IMR-90 (cell line): ENCODE data around the gene PRKAR1A. TPM values are rescaled to one million over a fixed set of nuclear protein-coding genes. Genes with fewer than 3 reads are reported as not detected.

ENCODE experiments used
- ATAC-seq: fragments of 200-7000 bp; cut with Tn5 transposase; 2 replicates; pipeline ENCODE4 v1.9.1; 2020; ENCODE audit warnings: low read depth, mild to moderate bottlenecking, moderate library complexity
- BruUV-seq: library from RNA; stranded (reverse); fragments of 400-500 nt; replicated peaks from 2 replicates; lab custom pipeline; 2021; lab: Mats Ljungman, UMichigan
- CTCF ChIA-PET: fragments of 300-600 bp; formaldehyde crosslinking; extraction: SDS; loops from one replicate; lab custom pipeline; 2021; ENCODE audit warnings: antibody characterized with exemption; lab: Yijun Ruan, JAX
- POLR2A ChIA-PET: fragments of 300-600 bp; sonication (Branson Sonifier 250); formaldehyde crosslinking; loops from one replicate; lab custom pipeline; 2022; ENCODE audit warnings: antibody characterized with exemption; ENCODE audit not compliant: unreplicated experiment; lab: Charles Lee
- DNase-seq: peaks from one replicate; pipeline ENCODE4 v3.0.0; 2013
- H2AFZ ChIP-seq: replicated peaks from 2 replicates; pipeline ENCODE3; 2013; ENCODE audit warnings: low read length, mild to moderate bottlenecking; ENCODE audit not compliant: poor library complexity
- H2AK5ac ChIP-seq: 2 replicates; pipeline ENCODE4 v1.6.1; 2013; ENCODE audit warnings: low read depth, low read length, inconsistent platforms
- H2AK9ac ChIP-seq: replicated peaks from 2 replicates; pipeline ENCODE3; 2013; ENCODE audit warnings: mild to moderate bottlenecking, low read depth, low read length, moderate library complexity; ENCODE audit not compliant: poor library complexity
- H2BK120ac ChIP-seq: 2 replicates; pipeline ENCODE4 v1.6.1; 2013; ENCODE audit warnings: low read depth, low read length, inconsistent platforms
- H2BK15ac ChIP-seq: 3 replicates; pipeline ENCODE4 v1.6.1; 2013; ENCODE audit warnings: low read depth, low read length, inconsistent platforms
- H2BK20ac ChIP-seq: 2 replicates; pipeline ENCODE4 v1.6.1; 2013; ENCODE audit warnings: low read depth, mild to moderate bottlenecking, inconsistent platforms, low read length, moderate library complexity
- H2BK5ac ChIP-seq: 2 replicates; pipeline ENCODE4 v1.6.1; 2013; ENCODE audit warnings: mild to moderate bottlenecking, low read depth, low read length, inconsistent platforms; ENCODE audit not compliant: poor library complexity, severe bottlenecking
- H3K14ac ChIP-seq: replicated peaks from 2 replicates; pipeline ENCODE4 v1.6.1; 2013; ENCODE audit warnings: low read depth, low read length, inconsistent platforms
- H3K18ac ChIP-seq: 2 replicates; pipeline ENCODE4 v1.6.1; 2013; ENCODE audit warnings: low read depth, low read length, control low read depth
- H3K23ac ChIP-seq: 2 replicates; pipeline ENCODE4 v1.6.1; 2013; ENCODE audit warnings: low read depth, low read length, inconsistent platforms
- H3K27ac ChIP-seq: 2 replicates; pipeline ENCODE4 v1.5.1; 2013; ENCODE audit warnings: mild to moderate bottlenecking, control low read depth, low read length; ENCODE audit not compliant: insufficient read depth
- H3K27me3 ChIP-seq: 2 replicates; pipeline ENCODE4 v1.6.1; 2013; ENCODE audit warnings: low read length; ENCODE audit not compliant: control insufficient read depth, insufficient read depth
- H3K36me3 ChIP-seq: 2 replicates; pipeline ENCODE4 v1.6.1; 2013; ENCODE audit warnings: low read length, mixed read lengths; ENCODE audit not compliant: control insufficient read depth, insufficient read depth
- H3K4ac ChIP-seq: 2 replicates; pipeline ENCODE4 v1.6.1; 2013; ENCODE audit warnings: low read depth, low read length, inconsistent platforms
- H3K4me1 ChIP-seq: 2 replicates; pipeline ENCODE4 v1.6.1; 2013; ENCODE audit warnings: low read length, mixed read lengths; ENCODE audit not compliant: control insufficient read depth, insufficient read depth
- H3K4me2 ChIP-seq: 2 replicates; pipeline ENCODE4 v1.6.1; 2013; ENCODE audit warnings: low read depth, mild to moderate bottlenecking, control low read depth, low read length, moderate library complexity
- H3K4me3 ChIP-seq: 2 replicates; pipeline ENCODE4 v1.5.1; 2013; ENCODE audit warnings: low read depth, mild to moderate bottlenecking, control low read depth, low read length, moderate library complexity; ENCODE audit not compliant: insufficient read depth
- H3K56ac ChIP-seq: 2 replicates; pipeline ENCODE4 v1.6.1; 2013; ENCODE audit warnings: low read length, inconsistent platforms; ENCODE audit not compliant: insufficient read depth; ENCODE audit errors: extremely low read depth
- H3K79me1 ChIP-seq, 2 experiments: 2 replicates each; pipeline ENCODE4 v1.6.1; 2013; ENCODE audit warnings: low read length in 2 of 2, inconsistent platforms in 1 of 2, low read depth in 1 of 2
- H3K9ac ChIP-seq: 2 replicates; pipeline ENCODE4 v1.6.1; 2013; ENCODE audit warnings: low read depth, low read length, control low read depth
- H3K9me1 ChIP-seq: 2 replicates; pipeline ENCODE4 v1.6.1; 2013; ENCODE audit warnings: low read length, inconsistent platforms; ENCODE audit not compliant: insufficient read depth
- H3K9me3 ChIP-seq: 2 replicates; pipeline ENCODE4 v1.6.1; 2013; ENCODE audit warnings: low read length; ENCODE audit not compliant: control insufficient read depth, insufficient read depth
- H4K20me1 ChIP-seq: 2 replicates; pipeline ENCODE4 v1.6.1; 2013; ENCODE audit warnings: low read length, inconsistent platforms; ENCODE audit not compliant: insufficient read depth
- H4K5ac ChIP-seq: 2 replicates; pipeline ENCODE4 v1.6.1; 2013; ENCODE audit warnings: mild to moderate bottlenecking, low read depth, low read length, control low read depth
- H4K8ac ChIP-seq, 2 experiments: 2 replicates each; pipeline ENCODE4 v1.6.1; 2013; ENCODE audit warnings: low read depth in 2 of 2, low read length in 2 of 2, control low read depth in 1 of 2, inconsistent platforms in 1 of 2
- H4K91ac ChIP-seq: 2 replicates; pipeline ENCODE4 v1.6.1; 2013; ENCODE audit warnings: low read depth, low read length, inconsistent platforms; ENCODE audit not compliant: insufficient read depth
- CHD1 ChIP-seq: IDR thresholded peaks from 2 replicates; pipeline ENCODE4 v1.6.1; 2012; ENCODE audit warnings: low read depth, low read length, improper control_type of control experiment
- MAFK ChIP-seq: IDR thresholded peaks from 2 replicates; pipeline ENCODE4 v1.6.1; 2012; ENCODE audit warnings: low read depth, low read length, improper control_type of control experiment
- MAZ ChIP-seq: IDR thresholded peaks from 2 replicates; pipeline ENCODE4 v1.6.1; 2012; ENCODE audit warnings: low read depth, mild to moderate bottlenecking, low read length, improper control_type of control experiment, moderate library complexity, borderline replicate concordance
- NFE2L2 ChIP-seq: fragments of 150-350 bp; IDR thresholded peaks from 2 replicates; pipeline ENCODE4 v1.6.1; 2016; ENCODE audit warnings: low read depth, mild to moderate bottlenecking, low read length
- POLR2A ChIP-seq: IDR thresholded peaks from 2 replicates; pipeline ENCODE4 v1.6.1; 2012; ENCODE audit warnings: mild to moderate bottlenecking, low read depth, low read length
- RAD21 ChIP-seq: IDR thresholded peaks from 2 replicates; pipeline ENCODE4 v1.6.1; 2012; ENCODE audit warnings: low read length, improper control_type of control experiment
- SMC3 ChIP-seq: fragments of 150-350 bp; IDR thresholded peaks from 2 replicates; pipeline ENCODE4 v1.6.1; 2016; ENCODE audit warnings: low read depth, mild to moderate bottlenecking, antibody characterized with exemption, low read length, moderate library complexity
- USF2 ChIP-seq: fragments of 150-350 bp; IDR thresholded peaks from 2 replicates; pipeline ENCODE4 v1.6.1; 2017; ENCODE audit warnings: mild to moderate bottlenecking, antibody characterized with exemption, low read length, low read depth
- WGBS, 2 experiments: methylation state at CpG; one replicate each; pipeline versions ENCODE4 v1.1.5 to v1.1.7; 2013; ENCODE audit warnings: missing lambda C conversion rate in 2 of 2; ENCODE audit not compliant: insufficient read length in 1 of 2; ENCODE audit errors: extremely low coverage in 2 of 2; 5-methylcytosine and 5-hydroxymethylcytosine counted together
- dilution Hi-C: fragments of 300-500 bp; cut with HindIII; formaldehyde crosslinking; loops from one replicate; pipeline ENCODE4 v1.14.3; 2018; ENCODE audit warnings: low sequenced_read_pairs; ENCODE audit not compliant: unreplicated experiment
- in situ Hi-C: fragments of 300-500 bp; cut with MboI; formaldehyde crosslinking; loops from 3 replicates; pipeline ENCODE4 v1.14.3; 2019; ENCODE audit warnings: low sequenced_read_pairs, inconsistent platforms, mixed read lengths
- intact Hi-C: fragments of 100-400 bp; cut with micrococcal nuclease; formaldehyde crosslinking; loops from 2 replicates; pipeline ENCODE4 v1.10.0; 2022
- polyA plus RNA-seq, 3 experiments: library from polyadenylated mRNA; depleted of rRNA; stranded (reverse); fragments of >200 nt; gene quantifications; 2 replicates each; pipeline ENCODE4 v1.2.3, GENCODE V29; 2012; ENCODE audit warnings: low replicate concordance in 1 of 3
- total RNA-seq: library from RNA; depleted of rRNA; stranded (reverse); fragments of >200 nt; gene quantifications from 2 replicates; pipeline ENCODE4 v1.2.3, GENCODE V29; 2012
- TF ChIP-seq, protein P1 (sequence below): fragments of 150-350 bp; IDR thresholded peaks from 2 replicates; pipeline ENCODE4 v1.6.1; 2016; ENCODE audit warnings: low read depth, mild to moderate bottlenecking, low read length, moderate library complexity, borderline replicate concordance

Gene PRKAR1A
- total and polyA plus RNA-seq, 2 of the 4 experiments (the other 2 are of a cell fraction), result 145 to 256 TPM

DNA sequence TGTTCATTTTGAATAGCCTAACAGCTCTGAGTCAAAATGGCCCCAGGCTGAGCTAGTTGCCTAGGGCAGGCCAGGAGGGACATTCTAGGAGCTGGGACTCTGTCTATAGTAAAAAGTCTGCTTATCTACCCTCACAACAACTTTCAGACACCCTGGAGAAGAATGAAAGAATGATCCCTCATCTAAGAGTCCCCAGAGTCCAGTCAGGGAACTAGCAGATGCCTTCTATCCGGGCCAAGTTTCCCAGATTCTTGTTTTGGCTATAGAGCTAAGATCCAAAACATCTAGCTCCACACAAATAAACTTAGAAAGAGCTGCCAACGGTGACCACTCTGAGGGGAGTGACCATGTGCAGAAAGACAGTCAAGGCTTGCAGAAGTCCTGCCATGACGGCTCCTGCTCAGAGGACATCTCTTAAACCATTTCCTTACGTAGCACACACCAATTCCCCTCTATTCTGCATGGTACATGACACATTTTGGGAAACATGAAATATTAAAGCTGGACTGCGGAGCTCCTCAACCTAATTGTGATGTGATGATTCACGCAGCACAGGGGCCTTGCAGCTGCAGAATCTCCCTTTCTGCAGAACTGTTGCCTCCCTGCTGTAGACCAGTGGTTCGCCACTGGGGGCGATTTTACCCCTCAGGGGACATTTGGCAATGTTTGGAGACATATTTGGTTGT lies 64.7 kb downstream of the PRKAR1A start:
- H2BK15ac ChIP-seq, result no peak overlapping the region
- no peaks in the 10 kb centered on the region for H3K79me1 ChIP-seq
- peak overlapping the region; percentile 23; the same call in 1 of the 2 replicates for H3K4me2 ChIP-seq
- H2AK9ac ChIP-seq, result no peak overlapping the region
- in situ Hi-C loops (no loop called here), dilution Hi-C loops (no loop called here), intact Hi-C loops (no loop called here)
- no peaks in the 10 kb centered on the region for H3K4me1 ChIP-seq
- no peak overlapping the region for H3K27ac ChIP-seq
- DNase-seq (peak; percentile 25), ATAC-seq (peak; percentile 84)
- CTCF ChIA-PET, result interaction anchor here (0.5 kb wide), 1 partner anchor 954 kb away, joined by 4 read pairs; no protein-coding TSS in a partner anchor
- no peak overlapping the region for H2BK20ac ChIP-seq
- no CpG with 5 or more reads among the region's 8 CpGs for WGBS, 2 experiments
- H4K8ac ChIP-seq, result no peak overlapping the region
- no peak overlapping the region for H4K91ac ChIP-seq
- no peak overlapping the region for H3K9ac ChIP-seq
- no peak overlapping the region for H2AK5ac ChIP-seq
- POLR2A ChIA-PET, result no interaction called here
- no peak overlapping the region for H2BK120ac ChIP-seq
- no TSS peak for BruUV-seq
- H4K5ac ChIP-seq, result no peak overlapping the region
- no peaks in the 10 kb centered on the region for H3K36me3 ChIP-seq
- no peak overlapping the region for H3K56ac ChIP-seq
- H3K4me3 ChIP-seq, result no peak overlapping the region
- peaks cover 2% of the 10 kb centered on the region; the same call in 1 of the 2 replicates for H3K27me3 ChIP-seq
- H2BK5ac ChIP-seq, result no peak overlapping the region
- no peak overlapping the region for H3K4ac ChIP-seq
- H3K18ac ChIP-seq, result no peak overlapping the region
- H2AFZ ChIP-seq, result no peak overlapping the region
- no peak overlapping the region for H3K23ac ChIP-seq
- no peak overlapping the region for H3K14ac ChIP-seq
- no peaks in the 10 kb centered on the region for H3K9me1 ChIP-seq
- H3K9me3 ChIP-seq, result no peaks in the 10 kb centered on the region
- H4K20me1 ChIP-seq, result no peaks in the 10 kb centered on the region
- TF ChIP-seq SMC3, result no peak
- no peak for TF ChIP-seq POLR2A
- TF ChIP-seq USF2, result no peak
- TF ChIP-seq RAD21, result no peak
- TF ChIP-seq NFE2L2, result no peak
- no peak for TF ChIP-seq MAZ
- TF ChIP-seq CHD1, result no peak
- no peak for TF ChIP-seq MAFK
- TF ChIP-seq, protein P1, sequence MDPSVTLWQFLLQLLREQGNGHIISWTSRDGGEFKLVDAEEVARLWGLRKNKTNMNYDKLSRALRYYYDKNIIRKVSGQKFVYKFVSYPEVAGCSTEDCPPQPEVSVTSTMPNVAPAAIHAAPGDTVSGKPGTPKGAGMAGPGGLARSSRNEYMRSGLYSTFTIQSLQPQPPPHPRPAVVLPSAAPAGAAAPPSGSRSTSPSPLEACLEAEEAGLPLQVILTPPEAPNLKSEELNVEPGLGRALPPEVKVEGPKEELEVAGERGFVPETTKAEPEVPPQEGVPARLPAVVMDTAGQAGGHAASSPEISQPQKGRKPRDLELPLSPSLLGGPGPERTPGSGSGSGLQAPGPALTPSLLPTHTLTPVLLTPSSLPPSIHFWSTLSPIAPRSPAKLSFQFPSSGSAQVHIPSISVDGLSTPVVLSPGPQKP, result no peak
